ENCODE data around the gene CAPZB.

DNA sequence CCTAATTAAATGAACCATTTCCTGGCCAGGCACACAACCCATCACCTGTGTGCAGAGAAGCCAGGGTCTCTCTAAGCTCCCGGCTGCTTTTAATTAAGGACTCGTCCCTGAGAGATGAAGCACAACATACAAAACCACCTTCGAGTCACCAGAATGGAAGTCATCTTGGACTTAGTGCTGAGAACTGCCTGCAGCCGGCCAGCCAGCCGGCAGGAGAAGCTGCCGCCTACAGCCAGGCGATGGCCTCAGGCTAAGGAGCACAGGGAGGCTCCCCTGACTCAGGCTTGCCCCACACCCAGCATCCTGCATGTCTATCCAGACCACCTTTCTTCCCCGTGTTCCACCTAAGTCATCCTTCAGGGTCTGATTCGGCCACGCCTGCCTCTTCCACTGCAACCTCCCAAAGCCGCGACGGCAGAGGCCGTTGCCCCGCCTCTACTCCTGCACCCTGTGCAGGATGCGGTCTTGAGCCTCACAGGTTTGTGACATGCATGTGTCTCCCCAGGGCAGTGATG, 89.6 kb downstream of the CAPZB start:
- TF ChIP-seq, protein P1, sequence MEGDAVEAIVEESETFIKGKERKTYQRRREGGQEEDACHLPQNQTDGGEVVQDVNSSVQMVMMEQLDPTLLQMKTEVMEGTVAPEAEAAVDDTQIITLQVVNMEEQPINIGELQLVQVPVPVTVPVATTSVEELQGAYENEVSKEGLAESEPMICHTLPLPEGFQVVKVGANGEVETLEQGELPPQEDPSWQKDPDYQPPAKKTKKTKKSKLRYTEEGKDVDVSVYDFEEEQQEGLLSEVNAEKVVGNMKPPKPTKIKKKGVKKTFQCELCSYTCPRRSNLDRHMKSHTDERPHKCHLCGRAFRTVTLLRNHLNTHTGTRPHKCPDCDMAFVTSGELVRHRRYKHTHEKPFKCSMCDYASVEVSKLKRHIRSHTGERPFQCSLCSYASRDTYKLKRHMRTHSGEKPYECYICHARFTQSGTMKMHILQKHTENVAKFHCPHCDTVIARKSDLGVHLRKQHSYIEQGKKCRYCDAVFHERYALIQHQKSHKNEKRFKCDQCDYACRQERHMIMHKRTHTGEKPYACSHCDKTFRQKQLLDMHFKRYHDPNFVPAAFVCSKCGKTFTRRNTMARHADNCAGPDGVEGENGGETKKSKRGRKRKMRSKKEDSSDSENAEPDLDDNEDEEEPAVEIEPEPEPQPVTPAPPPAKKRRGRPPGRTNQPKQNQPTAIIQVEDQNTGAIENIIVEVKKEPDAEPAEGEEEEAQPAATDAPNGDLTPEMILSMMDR (IDR thresholded peaks at IDR 0.05): no peak
- TF ChIP-seq POLR2AphosphoS5 (IDR thresholded peaks at IDR 0.05; ENCODE audit: low read depth, low read length) (no peak), TCF7L2 (IDR thresholded peaks at IDR 0.05; ENCODE audit: low read depth, low read length) (no peak)
